Activated gamma-delta T cell treated with Interleukin-2 at 50 U/mL for 16 hours (primary cell): ENCODE results near the gene MITF.

Experiments used
- DNase-seq: peaks from one replicate; pipeline ENCODE4 v3.0.0-alpha.2; 2020

The MITF gene

DNA sequence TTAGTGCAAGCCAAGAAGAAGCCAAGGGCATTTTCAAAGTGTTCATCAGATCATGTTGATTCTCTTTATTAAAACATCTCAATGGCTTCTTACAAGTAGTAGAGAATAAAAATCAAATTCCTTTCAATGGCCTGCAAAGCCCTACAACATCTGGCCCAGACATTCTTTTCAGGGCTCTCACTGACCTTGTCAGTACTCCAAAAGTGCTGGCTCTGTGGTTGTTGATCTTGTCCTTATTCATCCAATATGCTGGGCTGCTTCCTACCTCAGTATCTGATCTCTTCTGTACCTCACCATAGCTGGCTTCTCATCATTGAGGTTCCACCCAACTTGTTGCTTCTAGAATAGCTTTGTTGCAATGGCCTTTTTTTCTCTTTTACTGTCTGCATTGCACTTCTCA is 186.2 kb downstream of the MITF start:
- DNase-seq, result no peak

DNA sequence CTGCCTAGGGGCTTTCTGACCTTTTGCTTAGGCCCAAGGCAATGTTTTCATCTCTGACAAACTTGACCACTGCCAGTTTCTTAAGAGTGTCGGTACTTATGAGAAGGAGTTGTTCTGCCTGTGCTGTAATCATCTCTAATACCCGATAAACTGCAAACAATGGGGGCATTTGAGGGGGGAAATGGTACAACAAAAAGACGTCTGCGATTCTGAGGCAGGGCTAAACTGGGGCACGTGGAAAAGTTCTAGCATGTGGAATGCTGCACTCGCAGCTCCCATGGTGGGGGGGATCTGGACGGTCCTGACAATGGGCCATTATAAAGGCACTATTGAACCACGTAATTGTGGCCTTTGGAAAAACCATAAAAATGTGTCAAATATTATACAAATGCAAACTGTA is 187.1 kb downstream of the MITF start:
- no peak for DNase-seq

DNA sequence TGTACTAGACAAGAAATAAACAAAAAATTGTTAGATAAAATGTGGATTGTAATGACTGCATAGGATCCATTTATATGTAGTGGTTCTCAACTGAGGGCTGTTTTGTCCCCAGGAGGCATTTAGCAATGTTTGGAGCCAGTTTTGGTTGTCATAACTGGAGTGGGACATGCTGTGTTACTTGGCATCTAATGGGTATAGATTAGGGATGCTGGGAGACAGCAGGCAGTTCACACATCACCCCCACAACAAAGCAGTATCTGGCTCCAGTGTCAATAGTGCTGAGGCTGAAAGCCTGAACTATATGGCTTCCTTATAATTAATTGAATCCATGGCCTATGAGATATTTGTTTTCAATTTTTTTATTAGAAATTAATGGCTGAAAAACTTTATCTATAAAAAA is 188.3 kb downstream of the MITF start:
- DNase-seq, result no peak

DNA sequence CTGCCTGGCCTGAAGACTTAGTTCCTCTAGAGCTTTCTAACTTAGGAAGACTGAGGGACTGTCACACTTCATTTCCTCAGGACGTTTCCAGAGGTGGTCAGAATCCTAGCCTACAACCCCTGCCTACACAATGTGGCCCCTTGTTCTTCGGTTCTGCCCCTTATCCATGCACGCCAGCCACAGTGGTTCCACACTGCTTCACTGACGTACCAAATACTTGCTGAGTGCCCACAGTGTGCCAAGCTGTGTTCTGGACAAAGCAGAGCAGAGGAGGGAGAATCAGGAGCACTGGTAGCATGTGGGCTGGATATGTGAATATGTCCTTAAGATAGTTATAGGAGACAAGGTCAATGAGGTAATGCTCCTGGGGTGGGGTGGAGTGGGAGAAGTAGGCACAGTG is 189.8 kb downstream of the MITF start:
- DNase-seq, result no peak

DNA sequence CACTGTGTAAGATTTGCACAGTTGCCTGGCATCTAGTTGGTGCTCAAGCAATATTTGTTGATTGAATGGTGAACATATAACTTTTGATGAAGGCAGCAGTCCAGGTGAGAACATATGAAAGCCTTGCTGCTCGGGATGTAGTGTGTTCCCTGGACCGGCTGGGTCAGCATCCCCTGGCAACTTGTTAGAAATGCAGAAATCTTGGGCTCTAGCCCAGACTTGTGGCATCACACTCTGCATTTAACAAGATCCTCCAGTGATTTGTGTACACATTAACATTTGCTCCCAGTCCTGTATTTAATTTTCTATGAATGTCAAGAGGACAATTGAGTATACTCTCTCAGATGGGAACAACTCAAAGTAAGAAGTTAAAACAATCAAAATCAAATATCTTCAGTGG is 191.3 kb downstream of the MITF start:
- no peak for DNase-seq

DNA sequence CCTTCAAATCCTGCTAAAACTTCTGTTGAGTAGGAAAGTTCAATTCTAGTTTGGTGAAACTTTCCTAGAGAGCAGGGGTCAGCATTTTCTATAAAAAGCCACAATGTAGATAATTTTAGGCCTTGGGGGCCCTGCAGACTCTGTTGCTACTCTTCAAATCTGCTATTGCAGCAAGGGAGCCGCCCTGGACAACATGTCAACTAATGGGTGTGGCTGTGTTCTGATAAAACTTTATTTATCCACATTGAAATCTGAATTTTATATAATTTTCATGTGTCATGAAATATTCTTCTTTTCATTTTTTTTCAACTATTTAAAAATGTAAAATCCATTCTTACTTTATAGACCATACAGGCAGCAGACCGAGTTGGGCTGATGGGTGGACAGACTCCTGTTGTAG is 192.8 kb downstream of the MITF start:
- no peak for DNase-seq

DNA sequence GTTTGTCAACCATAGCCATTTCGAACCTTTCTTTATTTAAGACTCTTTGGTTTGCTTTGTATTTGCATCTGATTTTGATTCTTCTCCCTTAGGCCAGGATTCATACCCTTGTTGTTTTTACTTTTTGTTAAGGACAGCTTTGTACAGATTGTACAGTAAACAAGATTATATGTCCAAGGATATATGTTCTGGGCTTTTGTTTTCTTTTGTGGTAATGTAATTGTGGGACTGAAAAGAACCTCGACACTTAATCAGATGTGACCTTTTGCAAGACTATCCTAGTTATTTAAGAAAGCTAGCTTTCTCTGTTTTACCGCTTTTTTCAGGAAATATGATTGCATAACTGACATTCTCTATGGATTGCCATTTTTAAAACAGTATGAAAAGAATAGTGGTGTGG is 193.2 kb downstream of the MITF start:
- no peak for DNase-seq

DNA sequence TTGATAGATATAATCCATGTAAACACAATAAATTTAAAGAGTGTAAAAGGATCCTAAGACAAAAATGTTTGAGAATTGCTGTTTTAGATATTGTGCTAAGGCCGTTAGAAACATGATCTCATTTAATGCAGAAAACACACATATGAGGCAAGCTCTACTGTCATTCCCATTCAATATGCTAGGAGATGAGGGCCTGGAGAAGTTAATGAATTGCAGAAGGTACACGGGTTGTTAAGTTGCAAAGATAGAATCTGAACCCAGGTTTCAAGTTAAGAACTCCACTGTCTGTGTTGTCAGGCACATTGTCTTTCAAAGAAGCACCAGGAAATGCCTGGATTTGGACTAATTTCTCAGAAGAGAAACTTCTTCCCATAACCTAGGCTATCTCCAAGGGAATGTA is 195.1 kb downstream of the MITF start:
- DNase-seq, result no peak

DNA sequence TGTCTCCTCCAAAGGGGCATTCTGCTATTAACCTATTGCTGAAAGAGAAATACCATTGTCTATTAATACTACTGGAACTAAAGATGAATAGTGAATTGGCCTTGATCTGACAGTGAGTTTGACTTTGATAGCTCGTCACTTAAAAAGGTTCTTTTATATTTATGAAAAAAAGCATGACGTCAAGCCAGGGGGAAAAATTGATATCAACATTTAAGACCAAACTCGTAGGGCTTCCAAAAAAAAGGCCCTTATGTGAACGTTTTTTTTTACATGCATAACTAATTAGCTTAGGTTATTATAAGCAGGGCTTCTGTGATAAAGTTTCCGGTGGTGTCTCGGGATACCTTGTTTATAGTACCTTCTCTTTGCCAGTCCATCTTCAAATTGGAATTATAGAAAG is 197.0 kb downstream of the MITF start:
- DNase-seq, result no peak

DNA sequence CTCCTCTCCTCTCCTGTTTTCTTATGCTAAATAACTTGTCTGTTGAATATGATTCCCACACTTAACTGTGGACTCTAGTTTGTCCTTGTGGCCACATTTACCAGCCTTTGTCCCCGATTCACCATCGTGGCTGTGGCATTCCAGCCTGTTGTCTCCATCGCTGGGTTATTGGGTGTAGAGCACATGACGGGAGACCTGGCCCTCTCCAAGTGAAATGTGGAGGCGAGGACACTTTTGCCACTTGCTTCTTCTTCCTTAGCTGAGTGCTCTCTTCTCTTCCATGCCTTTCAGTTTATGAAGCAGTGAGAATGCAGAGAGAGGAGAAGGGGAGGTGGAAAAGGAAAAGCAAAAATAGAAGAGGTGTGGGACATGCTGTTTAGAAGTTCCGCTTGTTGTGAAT is 198.8 kb downstream of the MITF start:
- DNase-seq, result no peak

DNA sequence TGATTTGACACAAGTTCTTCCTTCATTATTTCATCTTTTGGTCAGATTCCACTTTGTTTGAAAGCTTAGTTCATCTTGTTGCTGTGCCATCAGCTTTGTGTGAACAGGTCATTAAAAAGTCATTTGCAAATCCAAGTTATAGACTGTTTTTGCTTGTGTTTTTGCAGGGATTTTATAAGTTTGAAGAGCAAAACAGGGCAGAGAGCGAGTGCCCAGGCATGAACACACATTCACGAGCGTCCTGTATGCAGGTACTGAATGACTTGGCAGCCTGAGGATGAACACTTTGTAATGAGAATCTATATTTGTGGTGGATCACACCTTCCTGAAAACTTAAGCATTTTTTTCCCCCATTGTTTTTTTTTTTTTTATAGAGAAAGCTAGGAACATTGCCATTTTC is 199.7 kb downstream of the MITF start:
- no peak for DNase-seq

DNA sequence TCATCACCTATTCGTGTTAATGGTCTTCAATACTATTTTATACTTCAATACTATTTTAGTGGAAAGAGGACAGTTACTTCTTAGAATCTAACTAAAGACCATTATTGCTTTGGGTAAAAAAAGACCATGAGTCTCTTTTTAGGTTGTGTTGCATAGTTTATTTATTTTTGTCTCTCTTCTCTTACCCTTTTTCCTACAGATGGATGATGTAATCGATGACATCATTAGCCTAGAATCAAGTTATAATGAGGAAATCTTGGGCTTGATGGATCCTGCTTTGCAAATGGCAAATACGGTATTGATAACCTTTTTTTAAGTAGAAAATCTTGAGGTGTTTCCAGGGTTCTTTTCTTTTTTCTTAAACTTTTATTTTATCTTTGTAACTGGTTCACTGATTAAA is 201.8 kb downstream of the MITF start:
- no peak for DNase-seq

DNA sequence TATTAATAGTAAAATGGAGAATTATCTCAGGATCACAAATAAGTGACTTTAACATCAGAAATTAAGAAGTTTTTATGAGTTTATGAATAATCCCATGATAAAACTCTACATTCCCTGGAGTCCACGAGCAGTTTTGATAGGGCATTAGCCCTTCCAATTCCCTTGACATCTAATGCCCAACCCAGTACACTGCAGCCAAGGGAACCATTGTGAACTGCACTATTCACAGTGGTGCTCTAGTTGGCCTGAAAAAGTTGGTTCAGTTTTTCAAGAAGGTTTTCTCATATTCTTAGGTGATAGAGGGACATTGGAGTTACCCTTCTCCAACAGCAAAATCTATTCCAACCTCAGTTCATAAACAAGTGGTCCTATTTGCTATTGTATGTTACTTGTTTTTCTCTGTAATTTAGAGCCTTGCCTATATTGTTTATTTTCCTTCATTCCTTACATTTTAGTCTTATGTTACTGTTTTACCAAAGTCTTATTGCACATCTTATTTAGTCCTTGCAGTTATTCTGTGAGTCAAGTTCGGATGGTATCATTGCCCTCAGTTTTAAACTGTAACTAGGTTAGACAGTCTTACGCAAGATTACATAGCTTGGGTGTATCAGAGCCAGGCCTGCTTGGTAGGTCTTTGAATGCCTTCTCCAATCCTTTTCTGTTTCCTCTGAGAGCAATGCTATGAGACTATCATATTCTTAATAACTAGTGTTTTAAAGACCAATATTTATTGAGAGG is 202.3 kb downstream of the MITF start:
- no peak for DNase-seq

DNA sequence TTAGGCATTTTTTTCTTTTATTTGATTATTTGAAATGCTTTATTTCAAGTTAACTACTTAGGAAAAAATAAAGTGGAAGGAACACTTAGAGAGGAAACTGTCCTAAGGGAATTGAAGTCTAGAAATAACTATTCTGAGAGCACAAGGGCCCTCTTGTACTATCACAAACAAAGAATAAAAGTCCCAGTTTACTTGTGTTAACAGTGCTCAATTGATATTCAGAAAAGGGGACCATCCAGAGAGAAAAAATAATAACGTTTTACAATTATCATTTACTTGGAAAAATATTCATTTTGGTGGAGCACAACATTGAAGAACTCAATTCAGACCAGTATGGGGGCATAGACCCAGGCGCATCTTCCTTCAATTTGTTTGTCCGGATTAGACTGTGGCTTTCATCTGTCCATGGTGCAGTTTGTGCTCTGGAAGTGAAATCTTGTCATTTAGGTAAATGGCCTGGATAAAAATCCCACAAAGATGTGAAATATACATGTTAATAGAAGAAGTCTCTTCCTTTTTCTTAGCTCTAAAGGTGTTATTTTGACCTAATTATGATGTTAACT is 205.7 kb downstream of the MITF start:
- no peak for DNase-seq

DNA sequence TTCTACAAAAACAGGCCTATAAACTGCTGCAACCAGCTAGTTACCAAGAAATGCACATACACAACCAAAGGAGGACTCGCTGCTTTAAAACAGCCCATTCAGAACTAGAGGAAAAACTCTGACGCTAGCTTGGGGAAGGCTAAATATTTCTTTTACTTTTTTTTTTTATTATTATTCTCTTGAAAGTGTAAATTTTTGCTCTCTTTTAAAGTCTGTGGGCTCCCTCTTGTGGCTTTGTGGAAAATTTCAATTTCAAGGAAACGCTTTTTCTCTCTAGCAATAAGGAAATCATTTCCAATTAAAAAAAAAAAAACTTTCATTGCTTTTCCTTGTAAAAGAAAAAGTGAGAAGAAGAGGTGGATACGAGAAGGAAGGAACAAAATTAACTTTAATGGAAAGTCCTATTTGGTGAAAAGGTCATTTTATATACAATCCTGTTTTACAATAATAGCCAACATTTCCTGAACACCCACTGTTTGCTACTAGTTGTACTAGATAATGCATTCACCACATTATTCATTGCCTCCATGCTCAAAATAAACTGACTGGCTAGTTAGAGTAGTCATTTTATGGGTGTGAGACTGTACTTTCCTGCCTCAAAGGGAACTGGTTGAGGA is 209.1 kb downstream of the MITF start:
- no peak for DNase-seq

DNA sequence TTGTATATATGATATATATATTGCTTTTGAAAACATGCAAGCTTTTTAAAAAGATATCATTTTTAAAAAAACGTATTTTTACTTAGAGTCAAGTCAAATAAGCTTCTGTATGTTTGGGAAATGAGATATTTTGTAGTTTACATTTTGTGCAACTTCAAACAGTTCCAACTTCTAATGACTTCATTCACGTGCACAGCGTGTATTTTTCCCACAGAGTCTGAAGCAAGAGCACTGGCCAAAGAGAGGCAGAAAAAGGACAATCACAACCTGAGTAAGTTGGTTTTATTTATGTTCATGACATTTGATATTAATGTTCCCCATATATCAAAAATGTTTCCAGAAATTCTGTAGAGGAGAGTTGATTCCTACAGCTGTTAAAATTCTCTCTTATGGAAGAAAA is 212.4 kb downstream of the MITF start:
- DNase-seq, result no peak

DNA sequence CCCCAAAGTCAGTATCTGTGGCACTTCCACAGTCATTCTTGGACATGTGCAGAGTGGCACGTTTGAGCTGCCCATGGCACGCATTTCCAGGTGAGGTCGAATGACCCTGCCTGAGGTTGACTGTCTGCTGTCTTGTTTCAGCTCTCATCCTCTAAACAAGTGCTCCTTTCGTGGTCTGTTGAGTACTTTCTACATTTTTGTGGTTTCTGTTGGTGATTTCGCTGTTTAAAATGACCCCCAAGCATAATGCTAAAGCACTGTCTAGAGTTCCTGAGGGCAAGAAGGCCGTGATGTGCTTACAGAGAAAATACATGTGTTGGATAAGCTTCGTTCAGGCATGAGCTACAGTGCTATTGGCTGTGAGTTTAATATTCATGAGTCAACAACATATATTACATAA is 220.3 kb downstream of the MITF start:
- no peak for DNase-seq

DNA sequence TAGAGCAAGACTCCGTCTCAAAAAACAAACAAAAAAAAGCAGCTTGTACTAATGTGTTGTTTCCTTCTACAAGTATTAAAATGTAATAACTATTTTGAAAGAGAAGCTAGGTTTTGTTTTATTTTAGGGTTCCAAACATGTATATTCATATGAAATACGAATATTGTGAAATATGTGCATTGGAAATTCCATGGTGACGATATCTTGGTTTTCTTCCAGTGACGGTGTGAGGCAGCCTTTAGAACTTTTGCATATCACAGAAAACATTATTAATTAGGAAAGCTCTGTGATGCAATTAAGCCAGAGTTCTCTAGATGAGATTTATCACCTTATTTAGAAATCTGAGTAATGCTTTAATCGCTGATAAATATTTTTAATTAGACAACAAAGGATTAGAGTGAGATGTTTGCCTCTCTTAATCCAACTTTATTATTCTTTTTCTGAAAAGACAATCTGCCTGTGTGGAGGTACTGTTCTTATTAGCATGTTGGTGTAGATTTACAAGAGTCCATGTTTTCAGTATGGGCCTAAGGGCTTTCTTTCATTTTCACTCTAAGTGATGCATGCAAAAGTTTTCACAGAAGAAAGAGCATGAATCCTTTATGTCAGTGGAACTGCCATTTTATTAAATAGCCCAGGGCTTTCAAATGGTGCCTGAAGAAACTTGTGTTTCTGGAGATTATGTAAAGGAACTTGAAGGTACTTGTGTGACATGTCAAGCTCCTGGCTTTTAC is 222.6 kb downstream of the MITF start:
- DNase-seq, result no peak

DNA sequence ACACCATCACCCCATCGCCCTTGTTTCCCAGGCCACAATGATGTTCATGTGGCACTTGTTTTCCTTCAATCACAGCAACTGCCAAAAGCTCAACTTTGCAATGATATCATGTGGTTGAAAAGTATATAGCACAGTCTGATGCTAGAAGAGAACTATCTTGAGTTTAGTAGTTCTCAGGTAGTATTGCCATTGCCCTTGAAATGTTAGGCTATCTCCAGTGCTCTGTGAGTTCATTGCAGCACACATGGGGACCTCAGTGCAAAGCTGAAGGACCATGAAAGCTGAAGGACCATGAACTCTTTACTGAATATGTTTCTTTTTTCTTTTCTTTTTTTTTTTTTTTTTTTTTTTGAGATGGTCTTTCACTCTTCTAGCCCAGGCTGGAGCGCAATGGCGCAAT is 224.4 kb downstream of the MITF start:
- DNase-seq, result no peak

DNA sequence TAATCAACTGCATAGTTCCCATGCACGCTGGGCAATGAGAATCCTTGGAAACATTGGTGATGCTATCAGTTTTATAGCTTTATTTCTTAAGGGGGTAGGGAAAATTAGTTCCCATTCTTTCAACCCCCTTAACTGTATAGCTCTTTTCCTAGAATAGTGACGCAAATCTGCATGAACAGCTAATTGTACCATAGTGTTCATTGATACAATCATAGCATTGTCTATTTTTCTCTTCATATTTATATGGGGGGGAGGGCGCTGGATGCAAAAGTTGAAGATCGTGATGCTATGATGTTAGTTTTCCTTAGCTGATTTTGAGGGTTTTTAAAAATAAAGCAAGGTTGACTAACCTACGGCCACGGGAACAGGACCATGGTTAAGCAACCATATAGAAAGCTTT is 227.9 kb downstream of the MITF start:
- DNase-seq, result no peak

DNA sequence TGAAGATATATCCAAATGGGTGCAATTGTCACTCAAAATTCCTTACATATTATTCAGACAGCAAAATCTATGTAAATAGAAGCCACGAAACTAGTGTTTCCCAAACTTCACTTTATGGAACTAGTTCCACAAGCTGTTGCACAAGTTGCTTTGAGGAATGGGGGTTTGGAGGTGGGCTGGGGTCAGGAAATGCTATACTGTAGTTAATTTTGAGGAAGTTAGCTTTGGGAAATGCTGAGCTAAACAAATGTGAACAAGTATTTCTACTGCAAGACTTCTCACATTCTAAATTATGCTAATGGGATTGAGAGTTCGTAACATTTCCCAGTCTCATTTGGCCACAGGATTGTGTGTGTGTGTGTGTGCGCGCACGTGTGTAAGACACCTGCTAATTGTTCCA is 231.6 kb downstream of the MITF start:
- no peak for DNase-seq

DNA sequence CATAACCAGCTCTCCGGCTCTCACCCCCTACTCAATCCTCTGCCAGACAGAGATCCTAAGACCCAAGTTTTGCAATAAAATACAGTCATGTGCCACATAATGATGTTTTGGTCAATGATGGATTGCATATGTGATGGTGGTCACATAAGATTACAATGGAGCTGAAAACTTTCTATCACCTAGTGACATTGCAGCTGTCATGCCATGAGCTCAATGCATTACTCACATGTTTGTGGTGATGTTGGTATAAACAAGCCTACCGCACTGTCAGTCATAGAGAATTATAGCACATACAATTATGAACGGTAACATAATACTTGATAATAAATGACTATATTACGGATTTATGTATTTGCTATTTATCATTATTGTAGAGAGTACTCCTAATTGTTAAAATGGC is 233.4 kb downstream of the MITF start:
- DNase-seq, result no peak

DNA sequence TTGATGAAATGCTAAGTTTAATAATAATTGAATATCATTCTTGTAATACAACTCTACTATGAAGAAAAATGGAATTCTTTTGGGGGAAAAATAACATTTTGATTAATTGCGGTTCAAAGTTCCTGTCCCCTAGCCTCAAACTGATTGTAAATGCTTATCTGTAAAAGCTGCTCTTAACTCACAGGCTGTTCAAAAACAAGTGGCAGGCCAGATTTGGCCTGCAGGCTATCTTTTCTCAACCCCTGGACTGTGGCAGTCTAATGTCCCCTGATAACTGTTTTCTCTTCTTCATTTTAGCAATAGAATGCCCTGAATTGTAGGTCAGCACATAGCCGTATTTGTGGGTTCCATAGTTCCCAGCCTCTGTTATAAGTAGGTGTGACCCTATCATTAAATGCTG is 236.8 kb downstream of the MITF start:
- DNase-seq, result no peak
